Stomach (tissue), 9 donors: ENCODE results near the gene HDAC10. TPM values are rescaled to one million over a fixed set of nuclear protein-coding genes. Genes with fewer than 3 reads are reported as not detected.

Experiments used
- DNase-seq, 2 donors: peaks; one replicate each; pipeline versions ENCODE4 v3.0.0 to v3.0.0-alpha.2; 2013 to 2019
- H3K27ac ChIP-seq, 5 donors: fragments of 200-600 bp in 4 of 5; sonication (generic) in 4 of 5; one replicate each; pipeline ENCODE4 v1.5.1; 2013 to 2019; ENCODE audit warnings: mild to moderate bottlenecking in 1 of 5, moderate library complexity in 1 of 5
- H3K27me3 ChIP-seq, 3 donors: fragments of 200-600 bp; sonication (generic); one replicate each; pipeline ENCODE4 v1.5.1; 2017 to 2019; ENCODE audit warnings: mixed run types in 1 of 3
- H3K36me3 ChIP-seq, 4 donors: fragments of 200-600 bp; sonication (generic); 1 replicate in 3 of 4; 2 replicates in 1 of 4; pipeline ENCODE4 v1.5.1; 2016 to 2019
- H3K4me1 ChIP-seq, 4 donors: fragments of 200-600 bp; sonication (generic); one replicate each; pipeline ENCODE4 v1.5.1; 2016 to 2019
- H3K4me3 ChIP-seq, 4 donors: fragments of 200-600 bp; sonication (generic) in 3 of 4; one replicate each; pipeline ENCODE4 v1.5.1; 2016 to 2019; ENCODE audit warnings: mild to moderate bottlenecking in 1 of 4
- H3K9me3 ChIP-seq, 4 donors: fragments of 200-600 bp; sonication (generic); one replicate each; pipeline ENCODE4 v1.5.1; 2016 to 2019
- EP300 ChIP-seq: sonication (generic); formaldehyde crosslinking; IDR thresholded peaks from one replicate; pipeline ENCODE4 v1.6.1; 2017; ENCODE audit warnings: antibody characterized with exemption
- POLR2A ChIP-seq, 4 donors: fragments of 450-650 bp; IDR thresholded peaks; one replicate each; pipeline ENCODE4 v1.6.1; 2016; ENCODE audit warnings: antibody characterized with exemption in 4 of 4, control low read depth in 2 of 4, mild to moderate bottlenecking in 1 of 4, moderate library complexity in 1 of 4
- POLR2AphosphoS5 ChIP-seq, 3 donors: sonication (generic); formaldehyde crosslinking; IDR thresholded peaks; one replicate each; pipeline ENCODE4 v1.6.1; 2016; ENCODE audit warnings: antibody characterized with exemption in 3 of 3
- WGBS, 5 donors: extraction: QIAGEN DNeasy Blood & Tissue Kit in 3 of 5; methylation state at CpG; one replicate each; pipeline versions ENCODE4 v1.1.5 to v1.1.7; 2013 to 2018; 5-methylcytosine and 5-hydroxymethylcytosine counted together
- intact Hi-C: fragments of 100-400 bp; cut with DNase I; formaldehyde crosslinking; loops from one replicate; pipeline ENCODE4 v1.15.1; 2023; ENCODE audit warnings: low total_unique reads
- polyA plus RNA-seq, 3 donors: library from polyadenylated mRNA; stranded (reverse); fragments of 200-250 nt; gene quantifications; one replicate each; pipeline ENCODE4 v1.2.3, GENCODE V29; 2013
- total RNA-seq, 5 donors: library from RNA; depleted of rRNA; stranded (reverse); fragments of >200 nt; gene quantifications; one replicate each; pipeline versions ENCODE4 v1.1.0 to v1.2.3, GENCODE V29; 2014 to 2016
- TF ChIP-seq, protein P1 (sequence below), 7 experiments: fragments of 450-650 bp in 4 of 7; fragments of 200-600 bp in 3 of 7; sonication (generic) in 3 of 7; IDR thresholded peaks; one replicate each; pipeline ENCODE4 v1.5.1; 2016 to 2019; ENCODE audit warnings: antibody characterized with exemption in 7 of 7, control low read depth in 2 of 7, mild to moderate bottlenecking in 1 of 7
- donor health status: healthy with polysubstance abuse.
- donor health status: Bipolar disorder and iron deficiency.
- donor health status: healthy.

The HDAC10 gene
- total and polyA plus RNA-seq, 8 donors: 15.4 to 156 (median 41.8) TPM

DNA sequence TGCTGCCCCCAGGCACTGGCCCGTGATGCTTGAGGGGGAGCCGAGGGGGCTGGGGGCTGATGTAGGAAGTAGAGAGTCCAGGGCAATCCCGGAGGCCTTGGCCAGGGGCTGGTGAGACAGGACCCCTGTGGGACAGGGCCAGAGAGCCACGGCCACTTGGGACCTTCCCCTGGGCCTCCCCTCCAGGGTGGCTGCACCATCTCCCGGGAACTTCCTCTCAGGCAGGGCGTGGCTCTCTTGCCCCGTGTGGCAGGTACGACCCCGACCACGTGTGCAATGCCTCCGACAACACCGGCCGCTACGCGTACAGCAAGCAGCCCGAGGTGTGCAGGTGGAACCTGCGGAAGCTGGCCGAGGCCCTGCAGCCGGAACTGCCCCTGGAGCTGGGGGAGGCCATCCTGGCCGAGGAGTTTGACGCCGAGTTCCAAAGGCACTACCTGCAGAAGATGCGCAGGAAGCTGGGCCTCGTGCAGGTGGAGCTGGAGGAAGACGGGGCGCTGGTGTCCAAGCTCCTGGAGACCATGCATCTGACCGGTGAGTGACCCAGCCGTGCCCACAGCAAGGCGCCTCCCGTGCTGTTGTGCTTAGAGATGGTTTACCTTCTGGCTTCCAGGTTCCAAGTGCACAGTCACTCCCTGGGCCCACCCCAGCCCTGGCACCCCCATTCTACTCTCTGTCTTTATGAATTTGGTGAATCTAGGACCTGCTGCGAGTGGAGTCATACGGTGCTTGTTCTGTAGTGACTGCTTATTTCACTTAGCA is 40.5 kb downstream of the HDAC10 start:
- H3K27me3 ChIP-seq: no peaks in the 10 kb centered on the region
- WGBS, 5 donors: 84 to 88% (median 86%) methylated on average over 18 to 32 of the region's 32 CpGs
- H3K4me1 ChIP-seq: peaks cover 0 to 36% (median 23%) of the 10 kb centered on the region in 4 donors
- intact Hi-C loops: loop anchor here (5.0 kb wide), 1 partner anchor 58 kb away; no protein-coding TSS in a partner anchor
- H3K27ac ChIP-seq: no peak overlapping the region
- DNase-seq: no peak
- TF ChIP-seq EP300 (no peak), POLR2A (IDR thresholded peaks at IDR 0.05) (no peak), POLR2AphosphoS5 (IDR thresholded peaks at IDR 0.05) (no peak)
- TF ChIP-seq, protein P1, sequence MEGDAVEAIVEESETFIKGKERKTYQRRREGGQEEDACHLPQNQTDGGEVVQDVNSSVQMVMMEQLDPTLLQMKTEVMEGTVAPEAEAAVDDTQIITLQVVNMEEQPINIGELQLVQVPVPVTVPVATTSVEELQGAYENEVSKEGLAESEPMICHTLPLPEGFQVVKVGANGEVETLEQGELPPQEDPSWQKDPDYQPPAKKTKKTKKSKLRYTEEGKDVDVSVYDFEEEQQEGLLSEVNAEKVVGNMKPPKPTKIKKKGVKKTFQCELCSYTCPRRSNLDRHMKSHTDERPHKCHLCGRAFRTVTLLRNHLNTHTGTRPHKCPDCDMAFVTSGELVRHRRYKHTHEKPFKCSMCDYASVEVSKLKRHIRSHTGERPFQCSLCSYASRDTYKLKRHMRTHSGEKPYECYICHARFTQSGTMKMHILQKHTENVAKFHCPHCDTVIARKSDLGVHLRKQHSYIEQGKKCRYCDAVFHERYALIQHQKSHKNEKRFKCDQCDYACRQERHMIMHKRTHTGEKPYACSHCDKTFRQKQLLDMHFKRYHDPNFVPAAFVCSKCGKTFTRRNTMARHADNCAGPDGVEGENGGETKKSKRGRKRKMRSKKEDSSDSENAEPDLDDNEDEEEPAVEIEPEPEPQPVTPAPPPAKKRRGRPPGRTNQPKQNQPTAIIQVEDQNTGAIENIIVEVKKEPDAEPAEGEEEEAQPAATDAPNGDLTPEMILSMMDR (IDR thresholded peaks at IDR 0.05): no peak
- no peak overlapping the region for H3K4me3 ChIP-seq
- peaks cover 52 to 97% (median 95%) of the 10 kb centered on the region in 4 donors for H3K36me3 ChIP-seq
- peaks cover 0 to 2% (median 0%) of the 10 kb centered on the region in 4 donors for H3K9me3 ChIP-seq

DNA sequence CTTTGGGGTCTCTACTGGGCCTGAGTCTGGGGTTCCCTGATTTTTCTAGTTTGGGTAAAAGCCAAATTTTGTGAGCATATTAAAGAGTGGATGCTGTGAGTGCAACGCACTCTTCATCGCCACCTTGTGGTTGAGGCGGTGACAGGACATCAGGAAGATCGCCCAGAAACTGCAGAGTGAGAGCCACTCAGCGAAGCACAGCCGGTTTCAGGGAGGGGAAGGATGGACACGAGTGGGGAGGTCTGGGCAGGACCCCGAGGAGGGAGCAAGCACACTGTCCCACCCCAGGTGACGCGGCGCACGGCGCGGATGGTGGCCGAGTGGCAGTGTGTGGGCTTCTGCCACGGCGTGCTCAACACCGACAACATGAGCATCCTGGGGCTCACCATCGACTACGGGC is 41.2 kb downstream of the HDAC10 start:
- no peak overlapping the region for H3K27ac ChIP-seq
- intact Hi-C loops: loop anchor here (5.0 kb wide), 1 partner anchor 58 kb away; no protein-coding TSS in a partner anchor
- H3K27me3 ChIP-seq: no peaks in the 10 kb centered on the region
- WGBS, 5 donors: 49 to 63% (median 59%) methylated on average over 11 to 20 of the region's 20 CpGs
- H3K4me3 ChIP-seq: no peak overlapping the region
- H3K4me1 ChIP-seq: peaks cover 0 to 41% (median 24%) of the 10 kb centered on the region in 4 donors
- TF ChIP-seq, protein P1 (IDR thresholded peaks at IDR 0.05): peak in 5 of 7 experiments; percentile 63 to 91 (median 84)
- TF ChIP-seq POLR2A (IDR thresholded peaks at IDR 0.05): no peak
- TF ChIP-seq POLR2AphosphoS5 (IDR thresholded peaks at IDR 0.05): peak in 1 of 3 donors; percentile 57
- TF ChIP-seq EP300: no peak
- H3K9me3 ChIP-seq: peaks cover 0 to 2% (median 0%) of the 10 kb centered on the region in 4 donors
- peaks cover 48 to 97% (median 92%) of the 10 kb centered on the region in 4 donors for H3K36me3 ChIP-seq
- peak; percentile 79 to 87 for DNase-seq

DNA sequence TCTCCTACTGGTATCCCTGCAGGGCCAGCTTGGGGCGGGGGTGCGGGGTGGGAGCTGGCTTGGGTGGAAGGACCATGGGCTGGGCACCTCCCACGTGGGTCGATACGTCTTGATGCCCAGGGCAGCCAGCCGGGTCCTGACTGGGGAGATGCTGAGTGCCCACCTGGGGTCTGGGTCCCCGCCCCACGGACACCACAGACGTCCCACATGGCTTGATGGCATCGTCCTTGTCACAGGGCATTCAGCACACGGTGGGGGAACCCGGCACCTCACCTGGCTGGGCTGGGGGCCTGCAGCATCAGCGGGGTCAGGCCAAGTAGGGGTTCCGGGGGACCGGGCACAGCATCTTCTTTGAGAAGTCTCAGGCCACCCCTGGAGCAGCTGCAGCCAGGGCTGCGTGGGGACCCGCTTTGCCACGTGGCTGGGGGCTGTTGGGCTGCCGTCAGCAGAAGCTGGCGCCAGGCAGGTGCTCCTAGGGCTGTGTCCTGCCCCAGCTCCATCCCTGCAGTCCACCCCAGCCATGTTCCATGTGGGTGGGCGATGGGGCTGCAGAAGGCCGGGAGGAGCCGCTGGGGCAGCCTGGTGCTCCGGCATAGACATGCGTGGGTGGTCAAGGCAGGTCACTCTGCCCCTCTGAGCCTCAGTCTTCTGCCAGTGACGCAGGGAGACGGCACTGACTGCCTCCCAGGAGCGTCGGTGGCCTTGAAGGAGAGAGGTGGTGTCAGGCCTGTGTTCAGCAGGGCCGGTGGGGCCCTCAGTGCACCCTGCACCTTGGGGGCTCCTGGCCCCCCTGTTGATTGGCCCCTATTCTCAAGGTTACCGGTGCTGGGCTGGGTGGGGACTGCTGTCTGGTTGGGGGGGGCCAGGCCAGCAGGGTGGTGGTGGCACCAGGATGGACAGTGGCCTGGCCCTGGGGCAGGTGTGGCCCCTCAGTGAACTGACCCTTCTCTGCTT is 41.8 kb downstream of the HDAC10 start:
- TF ChIP-seq, protein P1 (IDR thresholded peaks at IDR 0.05): no peak
- no peak for TF ChIP-seq POLR2AphosphoS5 (IDR thresholded peaks at IDR 0.05)
- no peak for TF ChIP-seq POLR2A (IDR thresholded peaks at IDR 0.05)
- TF ChIP-seq EP300: no peak
- intact Hi-C loops: no loop called here
- H3K36me3 ChIP-seq: peaks cover 48 to 95% (median 89%) of the 10 kb centered on the region in 4 donors
- H3K27ac ChIP-seq: no peak overlapping the region
- peaks cover 0 to 2% (median 0%) of the 10 kb centered on the region in 4 donors for H3K9me3 ChIP-seq
- peaks cover 0 to 45% (median 26%) of the 10 kb centered on the region in 4 donors for H3K4me1 ChIP-seq
- H3K4me3 ChIP-seq: no peak overlapping the region
- 75 to 81% (median 79%) methylated on average over 9 to 31 of the region's 31 CpGs for WGBS, 5 donors
- no peak for DNase-seq
- H3K27me3 ChIP-seq: no peaks in the 10 kb centered on the region

DNA sequence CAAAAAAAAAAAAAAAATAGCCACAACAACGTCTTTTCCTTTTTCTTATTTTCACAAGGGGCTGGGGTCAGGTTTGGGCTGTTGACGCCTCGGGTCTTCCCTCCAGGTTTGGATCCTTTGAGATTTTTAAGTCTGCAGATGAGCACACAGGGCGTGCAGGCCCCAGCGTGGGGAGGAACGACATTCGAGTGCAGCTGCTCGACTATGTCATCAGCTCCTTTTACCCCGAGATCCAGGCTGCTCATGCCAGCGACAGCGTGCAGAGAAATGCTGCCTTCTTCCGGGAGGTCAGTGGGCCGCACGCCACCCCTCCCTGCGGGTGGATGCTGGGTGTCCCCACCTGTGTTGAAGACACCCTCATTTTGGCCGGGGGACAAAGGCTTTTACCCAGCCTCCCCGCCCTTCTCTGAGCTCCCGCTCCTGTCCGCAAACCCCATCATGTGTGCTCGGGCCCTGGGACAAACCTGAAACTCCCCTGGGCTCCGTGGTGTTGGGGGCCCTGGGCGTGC is 42.6 kb downstream of the HDAC10 start:
- Histone ChIP-seq H3K4me1 (peaks cover 0 to 47% (median 24%) of the 10 kb centered on the region in 4 donors), H3K9me3 (no peaks in the 10 kb centered on the region), H3K27ac (no peak overlapping the region), H3K36me3 (peaks cover 44 to 90% (median 83%) of the 10 kb centered on the region in 4 donors), H3K4me3 (no peak overlapping the region), H3K27me3 (no peaks in the 10 kb centered on the region)
- 84 to 88% (median 87%) methylated on average over 21 to 22 of the region's 22 CpGs for WGBS, 5 donors
- no peak for DNase-seq
- intact Hi-C loops: no loop called here
- TF ChIP-seq, protein P1 (IDR thresholded peaks at IDR 0.05): no peak
- TF ChIP-seq POLR2A (IDR thresholded peaks at IDR 0.05): no peak
- TF ChIP-seq EP300: no peak
- TF ChIP-seq POLR2AphosphoS5 (IDR thresholded peaks at IDR 0.05): no peak
